ENCODE data around the gene U2AF2. TPM values are rescaled to one million over a fixed set of nuclear protein-coding genes. Genes with fewer than 3 reads are reported as not detected.

Gene U2AF2
- total and polyA plus RNA-seq, 2 of the 8 experiments (the other 6 are each of a cell fraction or from before 2014, with no cell fraction given) = 162 to 252 TPM

DNA sequence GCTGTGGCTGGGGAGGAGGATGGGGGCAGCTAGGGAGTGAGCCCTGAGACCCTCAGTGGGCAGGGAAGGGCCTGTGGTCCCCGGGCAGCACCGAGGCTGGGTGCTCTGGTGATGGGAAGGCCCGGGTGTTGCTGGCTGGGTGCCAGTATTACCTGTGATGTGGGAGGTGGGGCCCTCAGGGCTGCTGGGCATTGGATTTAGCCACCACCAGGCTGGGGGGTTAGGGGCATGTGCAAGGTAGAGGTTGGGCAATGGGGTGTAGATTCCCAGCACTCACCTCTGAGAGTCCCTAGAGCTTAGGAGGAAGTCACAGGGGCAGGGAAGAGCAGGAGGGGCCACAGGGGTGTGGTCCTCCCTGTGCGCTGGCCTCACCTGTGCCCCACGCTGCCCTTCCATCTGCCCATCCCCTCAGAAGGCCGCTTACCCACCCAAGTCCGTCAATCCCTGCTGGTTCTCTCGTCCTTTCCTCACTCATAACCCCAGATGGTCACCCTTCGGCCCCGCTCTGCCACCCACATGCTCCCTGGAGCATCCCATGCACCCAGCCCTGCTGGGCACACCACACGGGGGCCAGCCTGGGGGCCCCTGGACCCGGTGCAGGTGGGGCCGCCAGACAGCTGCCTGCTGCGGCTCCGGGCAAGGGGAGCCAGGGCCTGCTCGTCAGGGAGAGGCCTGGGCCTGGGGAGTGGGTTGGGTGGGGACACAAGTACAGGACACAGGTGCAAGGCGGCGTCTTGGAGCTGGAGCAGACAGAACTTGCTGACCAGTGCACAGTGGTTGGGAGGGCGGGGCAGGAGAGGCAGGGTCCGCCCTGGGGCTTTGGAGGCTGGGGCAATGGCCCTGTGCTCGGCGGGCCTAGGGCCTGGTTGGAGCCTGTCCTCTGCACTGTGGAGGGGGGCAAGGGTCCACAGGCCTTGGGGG lies 32.7 kb downstream of the U2AF2 start:
- CTCF ChIA-PET (ENCODE audit: partially characterized antibody) = interaction anchor here (2.2 to 2.7 kb wide), 2 partner anchors 16 kb away, joined by 6 to 9 read pairs; no protein-coding TSS in a partner anchor
- no peak overlapping the region for H3K14ac ChIP-seq (ENCODE audit: insufficient read length)
- POLR2A ChIA-PET (ENCODE audit: partially characterized antibody) = interaction anchor here (1.5 kb wide), 1 partner anchor 12 kb away, joined by 4 read pairs; no protein-coding TSS in a partner anchor
- no peak overlapping the region for H3K9ac ChIP-seq (replicated peaks in 1 of 4; ENCODE audit: extremely low read depth in 1 of 4, low read depth in 3 of 4, low read length in 3 of 4)
- H4K20me1 ChIP-seq (replicated peaks in 1 of 2; ENCODE audit: control insufficient read depth in 1 of 2, insufficient read depth in 2 of 2, low read length in 2 of 2) = peaks cover 1 to 39% of the 10 kb centered on the region in 2 experiments
- TF ChIP-seq E2F6 (IDR thresholded peaks at IDR 0.05) (no peak), MAX (IDR thresholded peaks at IDR 0.05) (no peak), KDM1A (IDR thresholded peaks at IDR 0.05; ENCODE audit: borderline replicate concordance, low read length) (no peak), GABPA (IDR thresholded peaks at IDR 0.05; ENCODE audit: borderline replicate concordance, insufficient read depth, low read length) (no peak), RXRA (IDR thresholded peaks at IDR 0.05; ENCODE audit: insufficient read depth, low read depth, low read length) (no peak)
- H3K23ac ChIP-seq (ENCODE audit: insufficient read length) = no peak overlapping the region
- no peak overlapping the region for H2BK15ac ChIP-seq (ENCODE audit: low read length)
- H3K4ac ChIP-seq (replicated peaks; ENCODE audit: insufficient read length, low read depth, low read length) = no peak overlapping the region
- no peak overlapping the region for H2AK5ac ChIP-seq (ENCODE audit: low read depth, low read length)
- peaks cover 5% of the 10 kb centered on the region for H3K79me1 ChIP-seq (ENCODE audit: low read depth, low read length)
- FAIRE-seq (no peak), DNase-seq (ENCODE audit: low read depth in 1 of 2, low spot score in 2 of 2) (no peak)
- peaks cover 2 to 46% (median 11%) of the 10 kb centered on the region in 4 experiments; a peak in 5 of 8 replicates for H3K36me3 ChIP-seq (ENCODE audit: control insufficient read depth in 2 of 4, insufficient read depth in 4 of 4, low read length in 3 of 4)
- H3K27ac ChIP-seq (ENCODE audit: low read depth, low read length) = no peak overlapping the region
- no peak overlapping the region for H2BK120ac ChIP-seq (replicated peaks; ENCODE audit: low read depth, low read length)
- peaks cover 0 to 22% of the 10 kb centered on the region in 2 experiments; a peak in 1 of 4 replicates for H3K79me2 ChIP-seq (ENCODE audit: control insufficient read depth in 1 of 2, insufficient read depth in 2 of 2, low read length in 2 of 2)
- H4K8ac ChIP-seq (ENCODE audit: extremely low read depth, insufficient read depth, low read length) = peak overlapping the region; percentile 51; the same call in 1 of the 2 replicates
- H3K23me2 ChIP-seq (ENCODE audit: low read depth, low read length) = no peaks in the 10 kb centered on the region
- no peak overlapping the region for H2BK12ac ChIP-seq (ENCODE audit: low read depth, low read length)
- H3K9me3 ChIP-seq (ENCODE audit: insufficient read depth in 2 of 2, low read depth in 1 of 2, low read length in 1 of 2) = no peaks in the 10 kb centered on the region
- WGBS, 2 experiments (ENCODE audit: extremely low coverage in 1 of 2, insufficient coverage in 1 of 2, insufficient read length in 1 of 2, insufficient replicate concordance in 2 of 2, low coverage in 1 of 2, low lambda C conversion rate in 2 of 2, missing lambda C conversion rate in 1 of 2) = 95% methylated on average over 20 of the region's 22 CpGs; no CpG with 5 or more reads in 1 of the 2 experiments
- no peak overlapping the region for H4K91ac ChIP-seq (replicated peaks; ENCODE audit: insufficient read length, low read length)
- no peak overlapping the region for H2BK5ac ChIP-seq (ENCODE audit: low read depth, low read length)
- H4K5ac ChIP-seq (ENCODE audit: insufficient read length, low read depth, low read length) = no peak overlapping the region
- no peak overlapping the region for H3K56ac ChIP-seq (replicated peaks; ENCODE audit: insufficient read length, low read depth, low read length)
- H3K18ac ChIP-seq (ENCODE audit: extremely low read depth, low read length) = no peak overlapping the region
- H3K4me1 ChIP-seq (replicated peaks in 1 of 4; ENCODE audit: control insufficient read depth in 3 of 4, insufficient read depth in 4 of 4, low read length in 3 of 4) = no peaks in the 10 kb centered on the region
- no peak overlapping the region for H3K4me3 ChIP-seq (ENCODE audit: extremely low read depth in 1 of 4, insufficient read depth in 2 of 4, low read depth in 3 of 4, low read length in 4 of 4)
- no peak overlapping the region for H2BK20ac ChIP-seq (ENCODE audit: low read length)
- H3K4me2 ChIP-seq (ENCODE audit: insufficient read depth in 1 of 2, low read depth in 2 of 2, low read length in 2 of 2) = no peak overlapping the region
- H2AFZ ChIP-seq (ENCODE audit: low read length) = no peak overlapping the region
- no peaks in the 10 kb centered on the region; a peak in 1 of 7 replicates for H3K27me3 ChIP-seq (replicated peaks in 1 of 4; ENCODE audit: control insufficient read depth in 3 of 4, extremely low read depth in 1 of 4, insufficient read depth in 3 of 4, low read length in 3 of 4)

All from H1 (cell line).